GM23248 (cell line): ENCODE data around the gene CGAS.

ENCODE experiments used
- EZH2 ChIP-seq: fragments of 200-600 bp; sonication (generic); IDR thresholded peaks from 2 replicates; pipeline ENCODE4 v1.6.1; 2018; ENCODE audit warnings: antibody characterized with exemption, mild to moderate bottlenecking; ENCODE audit not compliant: insufficient read depth, poor library complexity, severe bottlenecking
- EZH2phosphoT487 ChIP-seq: fragments of 200-600 bp; sonication (generic); IDR thresholded peaks from 2 replicates; pipeline ENCODE4 v1.6.1; 2018; ENCODE audit warnings: antibody characterized with exemption, moderate library complexity, mild to moderate bottlenecking, low read depth; ENCODE audit not compliant: insufficient read depth

GRCh38 chr6:73389854-73390253 lies 62.2 kb downstream of the CGAS start:
- TF ChIP-seq EZH2phosphoT487 (no peak), EZH2 (no peak)
